IPS DF 6.9 (cell line): Measurements from ENCODE around the gene TCP11X2.
"Not testable (repeated sequence)": the region's sequence is repeated elsewhere in the genome, so short reads cannot be mapped to it uniquely, and the experiment has no call there.

Experiments used
- DNase-seq: peaks from one replicate; pipeline ENCODE4 v3.0.0-alpha.2; 2013; ENCODE audit warnings: low read depth, low spot score
- H3K27ac ChIP-seq: one replicate; pipeline ENCODE4 v1.5.1; 2013; ENCODE audit warnings: low read length, control low read depth
- H3K27me3 ChIP-seq: 2 replicates; pipeline ENCODE4 v1.6.1; 2013; ENCODE audit warnings: mild to moderate bottlenecking, low read length; ENCODE audit not compliant: control insufficient read depth, insufficient read depth
- H3K36me3 ChIP-seq: 2 replicates; pipeline ENCODE4 v1.6.1; 2013; ENCODE audit warnings: low read length; ENCODE audit not compliant: control insufficient read depth, insufficient read depth
- H3K4me1 ChIP-seq: 2 replicates; pipeline ENCODE4 v1.6.1; 2013; ENCODE audit warnings: low read length; ENCODE audit not compliant: control insufficient read depth, insufficient read depth
- H3K4me3 ChIP-seq: 2 replicates; pipeline ENCODE4 v1.5.1; 2013; ENCODE audit warnings: mild to moderate bottlenecking, low read length
- H3K9me3 ChIP-seq: 2 replicates; pipeline ENCODE4 v1.6.1; 2013; ENCODE audit warnings: low read length, inconsistent platforms; ENCODE audit not compliant: control insufficient read depth, insufficient read depth
- WGBS: extraction: QIAGEN DNeasy Blood & Tissue Kit; methylation state at CpG from one replicate; pipeline ENCODE4 v1.1.7; 2013; ENCODE audit warnings: mixed read lengths, missing lambda C conversion rate; ENCODE audit not compliant: insufficient read length, insufficient coverage; 5-methylcytosine and 5-hydroxymethylcytosine counted together

TCP11X2 gene

DNA sequence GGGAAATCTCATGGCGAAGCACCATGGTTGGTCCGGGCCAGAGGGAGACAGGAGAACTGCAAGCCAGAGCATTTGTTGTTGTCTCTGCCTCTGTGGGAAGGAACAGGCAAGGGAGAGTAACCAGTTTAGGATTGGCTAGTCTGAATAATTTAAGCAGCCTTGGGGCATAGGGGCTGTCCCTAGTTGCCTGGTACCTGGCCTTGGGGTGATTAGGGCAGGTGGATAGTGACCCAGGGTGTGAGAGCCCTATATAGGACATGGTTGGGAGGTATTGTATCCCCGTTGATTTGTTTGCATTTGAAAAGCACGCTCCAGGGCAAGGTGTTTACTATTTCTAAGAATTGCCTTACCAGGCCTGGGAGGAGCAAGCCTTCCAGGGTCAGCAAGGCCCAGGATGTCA, 57.1 kb downstream of the TCP11X2 start:
- DNase-seq, H3K27ac ChIP-seq, H3K27me3 ChIP-seq, H3K9me3 ChIP-seq, H3K4me3 ChIP-seq, H3K36me3 ChIP-seq, H3K4me1 ChIP-seq: not testable (repeated sequence)
- WGBS, result no CpG with 5 or more reads among the region's 4 CpGs
